Measurements from ENCODE around the gene SMCHD1.

DNA sequence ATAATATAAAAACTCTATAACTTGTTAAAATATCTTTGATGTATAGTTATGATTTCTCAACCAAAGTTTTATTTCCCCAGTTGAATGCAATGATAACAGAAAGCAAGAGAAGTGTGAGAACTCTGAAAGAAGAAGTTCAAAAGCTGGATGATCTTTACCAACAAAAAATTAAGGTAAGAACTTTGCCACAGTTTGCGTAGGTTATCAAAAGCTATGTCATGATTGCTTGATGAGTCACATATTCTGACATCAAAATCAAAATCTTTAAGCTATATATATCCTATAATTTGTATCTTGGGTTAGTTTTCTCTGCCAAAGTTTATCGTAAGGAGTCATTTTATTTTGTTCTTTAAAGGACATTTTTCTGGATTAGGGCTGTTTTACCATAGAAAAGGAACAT, 49.2 kb upstream of the SMCHD1 start:
- TF ChIP-seq POLR2A (IDR thresholded peaks at IDR 0.05), result no peak
- TF ChIP-seq, protein P1, sequence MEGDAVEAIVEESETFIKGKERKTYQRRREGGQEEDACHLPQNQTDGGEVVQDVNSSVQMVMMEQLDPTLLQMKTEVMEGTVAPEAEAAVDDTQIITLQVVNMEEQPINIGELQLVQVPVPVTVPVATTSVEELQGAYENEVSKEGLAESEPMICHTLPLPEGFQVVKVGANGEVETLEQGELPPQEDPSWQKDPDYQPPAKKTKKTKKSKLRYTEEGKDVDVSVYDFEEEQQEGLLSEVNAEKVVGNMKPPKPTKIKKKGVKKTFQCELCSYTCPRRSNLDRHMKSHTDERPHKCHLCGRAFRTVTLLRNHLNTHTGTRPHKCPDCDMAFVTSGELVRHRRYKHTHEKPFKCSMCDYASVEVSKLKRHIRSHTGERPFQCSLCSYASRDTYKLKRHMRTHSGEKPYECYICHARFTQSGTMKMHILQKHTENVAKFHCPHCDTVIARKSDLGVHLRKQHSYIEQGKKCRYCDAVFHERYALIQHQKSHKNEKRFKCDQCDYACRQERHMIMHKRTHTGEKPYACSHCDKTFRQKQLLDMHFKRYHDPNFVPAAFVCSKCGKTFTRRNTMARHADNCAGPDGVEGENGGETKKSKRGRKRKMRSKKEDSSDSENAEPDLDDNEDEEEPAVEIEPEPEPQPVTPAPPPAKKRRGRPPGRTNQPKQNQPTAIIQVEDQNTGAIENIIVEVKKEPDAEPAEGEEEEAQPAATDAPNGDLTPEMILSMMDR (IDR thresholded peaks at IDR 0.05), result no peak

All from tibial nerve (tissue), 3 donors.